Activated gamma-delta T cell treated with anti-CD3 and anti-CD28 coated beads, Interleukin-2, amount 50 U/mL, for 16 hours (primary cell): ENCODE results near the gene HGD.

Source experiments
- DNase-seq: peaks from one replicate; pipeline ENCODE4 v3.0.0-alpha.2; 2020; ENCODE audit warnings: low read depth

HGD gene, protein sequence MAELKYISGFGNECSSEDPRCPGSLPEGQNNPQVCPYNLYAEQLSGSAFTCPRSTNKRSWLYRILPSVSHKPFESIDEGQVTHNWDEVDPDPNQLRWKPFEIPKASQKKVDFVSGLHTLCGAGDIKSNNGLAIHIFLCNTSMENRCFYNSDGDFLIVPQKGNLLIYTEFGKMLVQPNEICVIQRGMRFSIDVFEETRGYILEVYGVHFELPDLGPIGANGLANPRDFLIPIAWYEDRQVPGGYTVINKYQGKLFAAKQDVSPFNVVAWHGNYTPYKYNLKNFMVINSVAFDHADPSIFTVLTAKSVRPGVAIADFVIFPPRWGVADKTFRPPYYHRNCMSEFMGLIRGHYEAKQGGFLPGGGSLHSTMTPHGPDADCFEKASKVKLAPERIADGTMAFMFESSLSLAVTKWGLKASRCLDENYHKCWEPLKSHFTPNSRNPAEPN

DNA sequence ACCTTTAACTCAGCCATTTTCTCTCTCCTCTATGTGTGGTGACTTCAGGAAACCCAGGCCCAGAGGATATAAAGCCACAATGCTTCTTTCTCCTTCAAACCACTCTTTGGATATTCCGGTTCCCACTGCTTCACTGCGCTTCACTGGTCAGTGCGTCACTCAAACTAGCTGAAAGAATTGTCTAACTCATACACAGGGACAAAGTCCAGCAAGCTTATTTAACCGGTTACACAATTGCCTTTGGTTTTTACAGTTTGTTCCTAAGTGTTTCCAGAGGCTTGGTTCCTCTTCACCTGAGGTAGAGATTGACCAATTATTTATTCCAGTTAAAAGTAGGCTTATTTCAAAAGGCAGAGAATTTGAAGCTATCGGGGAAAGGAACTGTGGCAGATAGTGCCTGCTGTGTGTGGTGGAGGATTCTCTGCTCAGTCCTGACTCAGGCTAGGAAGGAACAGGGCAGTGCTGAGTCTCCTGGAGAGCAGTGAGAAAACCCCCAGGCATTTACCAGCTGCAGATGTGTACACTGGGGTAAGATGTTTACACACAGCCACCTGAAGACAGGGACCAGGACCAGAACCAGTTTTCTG, at the start of gene HGD:
HGD (minus strand) TSS at position 145 of the 587 bp plus-strand sequence; CDS start at position 17, 128 bp downstream.
- DNase-seq = no peak

DNA sequence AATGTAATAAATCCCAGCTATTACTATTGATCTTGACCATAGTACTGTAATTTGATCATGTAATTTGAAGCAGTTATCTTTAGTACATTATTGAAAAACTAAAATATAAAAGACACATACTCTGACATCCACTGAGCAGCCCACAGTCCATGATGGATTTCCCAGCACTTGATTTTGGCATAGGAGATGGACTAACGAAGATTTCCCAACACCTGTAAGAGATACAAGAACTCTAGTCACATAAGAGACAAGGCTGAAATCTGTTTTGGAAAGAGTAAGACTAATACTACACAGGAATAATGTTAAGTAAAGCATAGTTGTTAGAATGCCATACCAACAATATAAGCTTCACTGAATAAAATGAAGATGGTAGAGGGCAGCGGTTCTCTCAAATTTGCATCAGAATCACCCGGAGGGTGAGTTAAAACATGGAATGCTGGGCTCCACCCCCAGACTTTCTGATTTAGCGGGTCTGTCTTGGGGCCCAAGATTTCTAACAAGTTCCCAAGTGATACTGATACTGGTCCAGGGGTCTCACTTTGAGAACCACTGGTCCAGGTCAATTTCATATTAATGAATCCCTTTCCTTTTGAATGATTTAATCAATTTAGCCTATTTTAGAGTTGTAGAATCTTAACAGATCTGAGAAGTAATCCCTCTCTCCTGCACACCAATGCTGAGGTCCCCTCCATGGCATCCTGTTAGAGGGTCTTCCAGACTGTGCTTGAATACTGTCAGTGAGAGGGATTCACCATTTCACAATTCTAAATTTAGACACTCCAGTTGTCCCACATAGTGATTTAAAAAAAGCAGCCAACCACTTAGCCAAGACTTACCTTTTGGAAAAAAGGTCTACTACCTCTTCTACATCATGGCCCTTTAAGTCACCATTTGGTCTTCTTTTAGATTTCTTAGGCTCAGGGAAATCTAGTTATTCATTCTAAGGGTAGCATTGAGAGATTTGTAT, 48.8 kb upstream of the HGD start:
- DNase-seq = no peak

DNA sequence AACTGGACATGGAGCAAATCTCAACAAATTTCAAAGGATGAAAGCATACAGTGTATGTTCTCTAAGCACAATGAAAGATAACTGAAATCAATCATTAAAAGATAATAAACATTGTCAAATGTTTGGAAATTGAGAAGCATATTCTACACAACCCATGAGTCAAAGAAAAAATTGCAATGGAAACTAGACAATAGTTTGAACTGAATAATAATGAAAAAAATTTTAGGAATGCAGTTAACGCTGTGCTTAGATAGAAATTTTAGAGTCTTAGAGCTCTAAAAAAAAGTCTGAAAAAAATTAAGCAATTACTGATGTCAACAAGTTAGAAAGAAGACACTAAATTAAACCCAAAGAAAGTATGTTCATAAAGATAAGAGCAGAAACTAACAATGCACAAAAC, 44.8 kb upstream of the HGD start:
- no peak for DNase-seq

DNA sequence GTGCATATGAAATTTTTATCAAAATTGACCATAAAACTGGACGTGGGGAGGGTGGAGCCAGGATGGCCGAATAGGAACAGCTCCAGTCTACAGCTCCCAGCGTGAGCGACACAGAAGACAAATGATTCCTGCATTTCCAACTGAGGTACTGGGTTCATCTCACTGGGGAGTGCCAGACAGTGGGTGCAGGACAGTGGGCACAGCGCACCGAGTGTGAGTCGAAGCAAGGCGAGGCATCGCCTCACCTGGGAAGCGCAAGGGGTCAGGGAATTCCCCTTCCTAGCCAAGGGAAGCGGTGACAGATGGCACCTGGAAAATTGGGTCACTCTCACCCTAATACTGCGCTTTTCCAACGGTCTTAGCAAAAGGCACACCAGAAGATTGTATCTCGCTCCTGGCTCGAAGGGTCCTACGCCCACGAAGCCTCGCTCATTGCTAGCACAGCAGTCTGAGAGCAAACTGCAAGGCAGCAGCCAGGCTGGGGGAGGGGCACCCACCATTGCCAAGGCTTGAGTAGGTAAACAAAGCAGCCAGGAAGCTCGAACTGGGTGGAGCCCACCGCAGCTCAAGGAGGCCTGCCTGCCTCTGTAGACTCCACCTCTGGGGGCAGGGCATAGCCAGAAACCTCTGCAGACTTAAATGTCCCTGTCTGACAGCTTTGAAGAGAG, 37.3 kb upstream of the HGD start:
- peak; percentile 43 for DNase-seq

DNA sequence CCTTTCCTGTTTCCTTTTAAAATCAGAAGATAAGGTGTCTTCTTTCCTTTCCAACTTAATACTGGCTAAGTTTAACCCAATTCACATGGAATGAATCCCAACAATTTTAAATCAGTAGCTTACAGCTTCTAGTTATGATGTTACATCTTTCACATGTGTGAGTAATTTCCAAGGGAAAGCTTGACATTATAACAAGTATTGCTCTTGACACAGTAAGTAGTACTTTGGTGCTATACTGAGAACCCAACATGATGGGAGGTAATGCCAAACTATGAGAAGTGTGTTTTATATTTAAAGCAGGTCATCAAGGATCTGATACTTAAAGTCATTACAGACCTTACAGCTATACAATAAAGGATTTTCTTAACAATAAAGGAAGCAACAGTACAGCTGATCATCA, 31.2 kb upstream of the HGD start:
- no peak for DNase-seq

DNA sequence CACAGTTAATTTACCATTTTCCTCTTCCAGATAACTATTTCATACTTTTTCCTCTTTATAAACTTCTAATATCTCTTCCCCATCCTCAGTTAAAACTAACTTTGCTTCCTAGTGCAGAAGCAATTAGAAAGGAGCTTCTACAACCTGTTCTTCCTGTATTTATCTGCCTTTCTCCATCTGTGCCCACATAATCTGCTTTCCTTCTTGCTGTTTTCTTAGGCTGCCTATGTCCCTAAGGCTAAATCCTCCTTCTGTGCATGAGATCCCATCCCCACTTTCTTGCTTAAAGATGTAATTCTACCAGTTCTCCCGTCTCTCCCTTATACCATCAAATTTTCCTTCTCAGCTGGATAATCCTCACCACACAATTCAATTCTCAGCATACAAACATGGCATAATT, 28.3 kb upstream of the HGD start:
- no peak for DNase-seq

DNA sequence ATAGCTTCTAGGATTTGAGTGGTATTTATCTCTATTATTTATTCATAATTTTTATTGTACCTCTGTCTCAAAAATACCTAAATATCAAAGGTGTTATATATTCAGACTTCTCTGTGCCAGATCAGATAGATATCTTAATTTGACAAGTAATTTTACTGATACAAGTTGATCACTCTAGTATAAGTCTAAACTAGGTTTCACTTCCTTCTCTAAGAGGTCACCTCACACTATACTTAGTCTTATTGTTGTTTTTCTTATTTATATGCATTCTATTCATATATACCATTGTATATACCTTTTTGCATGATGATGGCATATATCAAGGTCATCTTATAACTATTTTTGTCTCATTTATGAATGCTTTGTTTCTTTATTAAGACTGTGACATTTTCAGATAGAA, 26.4 kb upstream of the HGD start:
- DNase-seq = no peak

DNA sequence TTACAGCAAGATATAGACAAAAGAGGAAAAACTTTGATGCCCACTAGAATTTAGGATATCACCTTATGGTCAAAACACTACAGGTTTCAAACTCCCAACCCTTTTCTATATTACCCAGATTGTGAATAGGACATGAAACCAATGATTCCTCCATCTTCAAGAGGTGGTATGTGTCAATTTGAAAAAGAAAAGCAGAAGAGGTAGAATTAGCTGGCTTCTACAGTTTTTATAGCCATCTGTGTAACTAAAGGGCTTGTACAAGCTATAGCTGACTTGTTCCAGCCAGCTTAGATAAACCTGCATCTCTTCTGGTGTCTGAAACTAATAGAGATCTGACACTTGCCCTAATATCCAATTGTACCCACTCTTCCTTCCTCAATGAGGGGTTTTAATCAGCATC, 24.9 kb upstream of the HGD start:
- DNase-seq = no peak

DNA sequence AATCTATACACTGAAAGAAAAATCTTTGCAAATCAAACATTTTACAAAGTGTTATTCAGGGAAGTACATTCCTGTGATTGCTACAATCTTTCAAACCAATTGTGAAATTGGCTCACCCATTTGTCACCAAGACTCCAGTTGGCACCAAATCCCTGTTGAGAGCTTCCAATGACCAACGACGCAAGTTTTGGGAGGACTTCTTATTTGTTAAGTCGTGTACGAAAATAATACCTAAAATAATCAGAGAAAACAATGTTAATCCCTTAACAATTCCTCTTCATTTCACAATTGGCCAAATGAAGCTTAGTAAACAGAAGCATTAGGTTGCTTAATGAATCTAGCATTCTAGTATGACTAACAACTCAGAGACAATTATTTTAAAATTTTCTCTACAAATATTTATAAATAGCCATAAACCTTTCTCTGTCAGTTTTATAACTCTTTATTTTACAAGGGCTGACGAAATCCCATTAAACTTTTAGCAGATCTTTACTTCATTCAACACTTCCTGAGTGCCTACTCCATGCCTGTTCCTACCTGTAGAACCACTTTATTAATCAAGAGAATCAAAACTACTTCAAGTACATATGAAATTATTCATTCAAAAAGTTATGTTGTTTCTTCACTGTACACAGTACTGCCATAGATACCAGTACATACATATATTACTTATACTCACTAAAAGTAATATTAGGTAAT, 24.0 kb upstream of the HGD start:
- DNase-seq = no peak

DNA sequence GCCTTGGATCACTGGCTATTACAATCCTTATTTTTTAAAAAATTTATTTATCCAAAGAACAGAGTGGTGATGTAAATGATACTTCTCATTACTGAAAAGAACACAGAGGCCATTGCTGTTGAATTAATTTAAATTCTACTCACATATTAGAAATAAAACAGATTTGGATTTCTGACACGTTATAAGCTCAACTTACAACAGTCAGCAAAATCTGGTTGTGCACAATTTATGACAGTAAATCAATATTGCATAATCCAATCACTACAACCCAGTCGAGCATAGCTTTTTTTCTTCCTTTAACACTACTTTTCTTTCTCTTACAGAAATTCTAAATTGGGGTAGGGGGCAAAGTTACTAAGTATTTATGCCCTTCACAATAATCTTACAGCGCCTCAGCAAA, 17.3 kb upstream of the HGD start:
- DNase-seq = no peak

DNA sequence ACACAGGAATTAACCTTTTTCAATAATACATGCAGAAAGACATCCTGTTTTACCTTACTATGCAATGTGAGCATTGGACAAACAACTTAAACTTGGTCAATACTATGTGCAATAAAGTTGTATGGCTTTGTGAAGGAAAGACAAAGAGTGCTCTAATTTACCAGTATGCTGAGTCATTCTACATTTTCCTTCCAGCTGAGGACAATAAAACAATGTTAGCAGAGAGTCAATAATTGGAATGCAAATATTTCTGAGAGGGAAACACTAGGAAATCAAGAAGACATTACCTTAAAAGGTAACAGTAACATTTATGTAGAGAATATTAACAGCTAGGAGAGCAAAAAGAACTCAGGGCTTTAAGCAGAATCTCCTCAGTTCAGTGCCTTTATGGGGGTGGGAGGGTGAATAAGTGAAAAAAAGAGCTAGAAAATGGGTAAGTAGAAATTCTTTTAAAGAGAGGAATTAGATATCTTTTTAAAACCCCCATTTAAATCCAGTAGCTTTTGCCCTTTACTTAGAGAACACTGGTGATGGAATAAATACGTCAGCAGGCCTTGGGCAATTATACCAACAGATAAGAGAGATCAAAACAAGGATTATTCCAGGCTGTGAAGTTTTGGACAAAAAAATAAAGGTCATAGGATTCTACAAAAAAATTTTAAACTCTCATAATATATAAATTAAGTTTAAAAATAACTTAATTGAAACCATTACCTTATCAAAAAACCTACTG, 11.6 kb upstream of the HGD start:
- no peak for DNase-seq

DNA sequence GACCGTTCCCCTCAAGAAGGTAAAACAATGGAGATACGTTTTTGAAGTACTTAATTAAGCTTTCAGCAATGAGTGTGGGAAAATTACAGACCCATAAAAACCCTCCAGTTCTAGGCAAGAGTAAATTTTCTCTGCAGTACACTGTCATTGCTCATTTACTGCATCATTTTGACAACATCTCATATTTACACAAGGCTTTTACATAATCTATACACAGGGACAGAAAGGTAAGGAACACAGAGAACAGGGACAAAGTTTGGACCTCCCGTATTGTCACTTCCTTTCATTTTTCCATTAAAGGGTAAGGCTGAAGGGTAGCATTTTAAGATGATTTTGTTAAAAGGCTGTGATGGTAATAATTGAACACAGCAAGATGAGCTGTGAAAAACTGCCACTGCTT, 7.4 kb upstream of the HGD start:
- DNase-seq = no peak

DNA sequence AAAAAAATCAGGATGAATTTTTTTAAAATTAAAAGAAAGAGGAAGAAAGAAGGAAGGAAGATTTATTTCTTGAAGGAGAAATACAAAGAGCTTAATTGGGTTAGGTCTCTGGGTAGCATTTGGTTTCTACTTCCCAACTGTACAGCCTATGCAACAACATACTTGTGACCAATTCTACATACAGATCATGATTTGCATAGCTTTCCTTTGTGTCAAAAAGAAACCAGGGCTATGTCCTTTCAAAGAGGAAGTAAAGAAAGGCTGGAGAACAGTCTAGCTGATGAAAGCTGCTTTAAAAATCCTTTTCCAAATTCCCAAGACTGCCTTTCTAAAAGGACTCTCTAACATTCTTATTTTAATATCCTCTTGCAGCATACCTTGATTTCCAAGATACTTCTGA, 6.1 kb upstream of the HGD start:
- no peak for DNase-seq

DNA sequence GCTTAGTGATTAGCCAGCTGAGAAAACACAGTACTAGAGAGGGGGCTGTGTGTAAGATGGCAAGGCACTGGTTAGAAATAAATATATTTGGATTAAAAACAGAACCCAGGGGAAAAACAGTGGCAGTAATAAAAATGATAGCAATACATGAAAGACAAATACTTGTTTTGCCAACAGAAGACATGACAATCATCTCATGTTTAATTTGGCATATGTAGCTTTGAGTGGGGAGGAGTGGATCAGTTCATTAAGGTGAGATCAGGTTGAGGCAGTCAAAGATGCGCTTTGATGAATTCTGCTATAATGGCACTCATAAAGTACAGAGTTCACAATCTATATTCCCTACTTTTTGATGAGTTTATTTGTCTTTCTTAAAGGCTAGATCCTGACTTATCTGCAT, 3.4 kb upstream of the HGD start:
- no peak for DNase-seq

DNA sequence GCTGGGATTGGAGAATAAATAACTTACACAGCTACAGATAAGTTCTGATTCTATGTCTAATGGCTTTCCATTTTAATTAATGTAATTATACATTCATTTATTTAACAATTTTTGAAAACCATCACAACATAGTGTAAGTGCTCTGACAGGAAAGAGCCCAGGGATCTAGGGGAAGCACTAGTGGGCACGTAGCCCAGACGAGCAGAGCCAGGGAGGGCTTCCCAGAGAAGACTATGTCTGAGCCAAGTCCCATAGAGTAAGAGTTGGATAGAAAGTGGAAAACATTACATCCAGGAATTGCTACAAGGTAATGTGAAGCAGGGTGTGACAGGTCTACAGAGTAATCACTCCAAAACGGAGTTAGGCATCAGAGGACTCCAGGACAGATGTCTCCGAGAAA, 2.9 kb upstream of the HGD start:
- no peak for DNase-seq

DNA sequence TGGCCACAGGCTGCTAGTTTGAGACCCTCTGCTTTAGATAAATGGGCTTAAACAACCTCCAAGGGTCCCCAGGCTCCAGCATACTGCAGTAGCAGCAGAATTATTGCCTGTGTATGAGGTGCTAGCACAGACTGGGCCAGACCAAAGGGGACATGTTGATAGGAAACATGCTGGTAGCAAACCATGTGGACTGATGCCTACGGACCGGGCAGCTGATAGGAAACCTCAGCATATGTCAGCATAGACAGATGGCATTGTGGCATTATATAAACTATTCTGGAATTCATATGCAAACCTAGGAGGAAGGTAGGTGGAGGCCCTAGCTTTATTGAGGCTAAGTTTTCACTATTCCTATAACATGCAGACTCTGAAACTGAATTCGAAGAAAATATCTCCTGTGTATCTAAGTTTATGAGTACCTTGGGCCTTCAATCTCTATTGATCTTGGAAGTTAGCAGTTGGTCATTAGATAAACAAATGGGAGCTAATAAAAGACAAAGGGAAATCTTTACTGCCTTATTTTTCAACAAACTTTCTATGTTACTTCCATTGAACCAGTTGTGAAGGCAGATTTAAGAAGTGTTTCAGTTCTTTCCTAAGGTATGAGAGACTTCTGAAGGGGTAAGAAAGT, 1.7 kb upstream of the HGD start:
- DNase-seq = no peak

DNA sequence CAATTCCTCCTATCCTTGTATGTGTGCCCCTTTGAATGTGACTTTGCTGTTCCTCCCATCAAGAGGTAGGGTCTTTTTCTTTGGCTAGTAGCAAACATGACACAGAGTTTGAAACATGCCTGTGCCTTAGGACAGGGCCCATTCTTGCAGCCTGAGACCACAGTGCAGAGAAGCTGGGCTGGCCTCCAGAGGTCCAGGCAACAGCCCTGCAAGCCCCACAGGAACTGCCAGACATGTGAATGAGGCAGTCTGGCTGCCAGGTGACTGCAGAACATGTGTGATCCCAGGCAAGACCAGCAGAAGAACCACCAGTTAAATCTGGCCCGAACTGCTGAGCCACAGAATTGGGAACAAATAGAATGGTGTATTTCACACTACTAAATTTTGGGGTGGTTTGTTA, 1.2 kb upstream of the HGD start:
- no peak for DNase-seq

DNA sequence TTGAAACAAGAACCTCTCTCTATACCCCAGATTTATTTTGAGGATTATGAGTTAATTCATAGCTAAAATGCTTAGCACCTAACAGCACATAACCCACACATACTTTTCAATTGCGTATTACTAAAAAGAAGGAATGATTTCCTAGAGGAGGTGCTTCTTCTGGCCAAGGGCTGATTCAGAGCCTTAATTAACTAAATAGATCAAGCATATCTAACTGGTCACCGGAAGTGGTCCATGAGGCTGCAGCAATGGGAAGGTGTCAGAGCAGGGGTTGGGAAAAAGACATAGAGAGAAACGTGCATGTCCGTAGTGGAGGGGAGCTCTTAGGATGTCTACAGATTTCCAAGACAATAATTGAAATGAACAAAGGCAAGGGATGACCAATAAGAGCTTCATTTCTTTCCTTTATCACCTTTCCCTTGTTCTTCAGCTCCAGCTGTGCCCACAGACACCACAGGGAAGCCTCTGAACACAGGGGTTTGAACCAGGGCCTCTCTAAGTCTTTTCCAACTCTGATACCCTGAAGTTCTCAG, 467 bp downstream of the HGD start:
- no peak for DNase-seq

DNA sequence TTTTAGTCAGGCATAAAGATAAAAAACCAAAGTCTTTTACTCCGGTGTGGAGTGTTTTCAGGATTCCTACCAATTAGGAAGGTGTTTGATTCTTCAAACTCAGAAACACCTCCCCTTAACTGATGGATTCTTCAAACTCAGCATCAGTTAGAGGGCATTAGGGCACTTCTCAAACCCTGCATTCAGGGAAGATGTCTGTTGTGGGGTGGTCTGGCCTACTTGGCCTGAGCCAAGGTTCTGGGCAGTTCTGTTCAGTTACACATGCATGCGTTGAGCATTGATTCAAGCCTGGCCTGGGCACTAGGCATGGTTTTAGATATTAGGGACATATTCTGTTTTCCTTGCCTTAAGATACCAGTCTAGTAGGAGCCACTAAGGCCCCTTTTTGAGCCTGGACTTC, 1.0 kb downstream of the HGD start:
- no peak for DNase-seq
